GM12873 (cell line): ENCODE measurements around the gene MEPCE.

Experiments used
- TF ChIP-seq, protein P1 (sequence below): IDR thresholded peaks from 2 replicates; pipeline ENCODE4 v1.5.1; 2012; ENCODE audit warnings: low read depth, mild to moderate bottlenecking, moderate library complexity, low read length, control low read depth; ENCODE audit not compliant: insufficient read depth; ENCODE audit errors: missing control alignments

Gene MEPCE

GRCh38 chr7:100475549-100475948 lies 45.9 kb downstream of the MEPCE start:
- TF ChIP-seq, protein P1, sequence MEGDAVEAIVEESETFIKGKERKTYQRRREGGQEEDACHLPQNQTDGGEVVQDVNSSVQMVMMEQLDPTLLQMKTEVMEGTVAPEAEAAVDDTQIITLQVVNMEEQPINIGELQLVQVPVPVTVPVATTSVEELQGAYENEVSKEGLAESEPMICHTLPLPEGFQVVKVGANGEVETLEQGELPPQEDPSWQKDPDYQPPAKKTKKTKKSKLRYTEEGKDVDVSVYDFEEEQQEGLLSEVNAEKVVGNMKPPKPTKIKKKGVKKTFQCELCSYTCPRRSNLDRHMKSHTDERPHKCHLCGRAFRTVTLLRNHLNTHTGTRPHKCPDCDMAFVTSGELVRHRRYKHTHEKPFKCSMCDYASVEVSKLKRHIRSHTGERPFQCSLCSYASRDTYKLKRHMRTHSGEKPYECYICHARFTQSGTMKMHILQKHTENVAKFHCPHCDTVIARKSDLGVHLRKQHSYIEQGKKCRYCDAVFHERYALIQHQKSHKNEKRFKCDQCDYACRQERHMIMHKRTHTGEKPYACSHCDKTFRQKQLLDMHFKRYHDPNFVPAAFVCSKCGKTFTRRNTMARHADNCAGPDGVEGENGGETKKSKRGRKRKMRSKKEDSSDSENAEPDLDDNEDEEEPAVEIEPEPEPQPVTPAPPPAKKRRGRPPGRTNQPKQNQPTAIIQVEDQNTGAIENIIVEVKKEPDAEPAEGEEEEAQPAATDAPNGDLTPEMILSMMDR: no peak

GRCh38 chr7:100476101-100476780 lies 46.6 kb downstream of the MEPCE start:
- TF ChIP-seq, protein P1: no peak

GRCh38 chr7:100476903-100477870 lies 47.6 kb downstream of the MEPCE start:
- TF ChIP-seq, protein P1: peak; percentile 56

GRCh38 chr7:100477871-100478267 lies 48.2 kb downstream of the MEPCE start:
- TF ChIP-seq, protein P1: no peak

- TF ChIP-seq, protein P1: no peak
These were observed 49.5 kb downstream of the MEPCE start, which contains the start of gene TSC22D4 for GRCh38 chr7:100478958-100479660. TSS of gene TSC22D4 (minus strand) at chr7:100479214. CDS start at chr7:100478038, 1,176 bp downstream.

- TF ChIP-seq, protein P1: no peak
These were observed 51.8 kb downstream of the MEPCE start for GRCh38 chr7:100481466-100481865.
